H9 (cell line): Measurements from ENCODE around the gene SIRT7. TPM values are rescaled to one million over a fixed set of nuclear protein-coding genes. Genes with fewer than 3 reads are reported as not detected.

Experiments used
- DNase-seq: peaks from one replicate; pipeline ENCODE4 v3.0.0-alpha.2; 2017
- H2AFZ ChIP-seq: one replicate; pipeline ENCODE4 v1.6.1; 2013; ENCODE audit warnings: mild to moderate bottlenecking, low read length, control low read depth, moderate library complexity
- H2AK5ac ChIP-seq: 2 replicates; pipeline ENCODE4 v1.6.1; 2013; ENCODE audit warnings: low read length, control low read depth, mixed read lengths; ENCODE audit not compliant: insufficient read length
- H2BK120ac ChIP-seq: one replicate; pipeline ENCODE4 v1.6.1; 2013; ENCODE audit warnings: low read depth, mild to moderate bottlenecking, low read length, control low read depth, inconsistent platforms; ENCODE audit not compliant: poor library complexity, severe bottlenecking
- H2BK12ac ChIP-seq: 2 replicates; pipeline ENCODE4 v1.6.1; 2013; ENCODE audit warnings: low read length, control low read depth, mixed read lengths, low read depth; ENCODE audit not compliant: insufficient read length
- H2BK15ac ChIP-seq: 2 replicates; pipeline ENCODE4 v1.6.1; 2013; ENCODE audit warnings: low read depth, low read length, control low read depth
- H2BK20ac ChIP-seq: one replicate; pipeline ENCODE4 v1.6.1; 2013; ENCODE audit warnings: low read depth, mild to moderate bottlenecking, low read length, control low read depth, inconsistent platforms; ENCODE audit not compliant: poor library complexity, severe bottlenecking
- H2BK5ac ChIP-seq: 2 replicates; pipeline ENCODE4 v1.6.1; 2013; ENCODE audit warnings: low read length, control low read depth, mixed read lengths; ENCODE audit not compliant: insufficient read length
- H3K14ac ChIP-seq: 2 replicates; pipeline ENCODE4 v1.6.1; 2013; ENCODE audit warnings: low read length, control low read depth; ENCODE audit not compliant: insufficient read depth
- H3K18ac ChIP-seq: 2 replicates; pipeline ENCODE4 v1.6.1; 2013; ENCODE audit warnings: low read depth, mild to moderate bottlenecking, mixed read lengths, low read length, control low read depth; ENCODE audit not compliant: insufficient read length
- H3K23ac ChIP-seq: 2 replicates; pipeline ENCODE4 v1.6.1; 2013; ENCODE audit warnings: low read length, control low read depth, mixed read lengths, low read depth; ENCODE audit not compliant: insufficient read length
- H3K23me2 ChIP-seq: 2 replicates; pipeline ENCODE4 v1.6.1; 2013; ENCODE audit warnings: low read depth, mild to moderate bottlenecking, mixed read lengths, low read length, control low read depth; ENCODE audit not compliant: insufficient read length, poor library complexity, severe bottlenecking
- H3K27ac ChIP-seq: 2 replicates; pipeline ENCODE4 v1.5.1; 2013; ENCODE audit warnings: low read length, control low read depth, mixed read lengths, low read depth; ENCODE audit not compliant: insufficient read length
- H3K27me3 ChIP-seq: 2 replicates; pipeline ENCODE4 v1.6.1; 2013; ENCODE audit warnings: low read length, control low read depth, inconsistent platforms; ENCODE audit not compliant: insufficient read depth
- H3K4ac ChIP-seq: 2 replicates; pipeline ENCODE4 v1.6.1; 2013; ENCODE audit warnings: low read depth, mild to moderate bottlenecking, control low read depth, inconsistent platforms, low read length, moderate library complexity
- H3K4me1 ChIP-seq: 2 replicates; pipeline ENCODE4 v1.6.1; 2013; ENCODE audit warnings: low read length, control low read depth, inconsistent platforms; ENCODE audit not compliant: insufficient read depth
- H3K4me2 ChIP-seq: 2 replicates; pipeline ENCODE4 v1.6.1; 2013; ENCODE audit warnings: low read length, control low read depth, mixed read lengths; ENCODE audit not compliant: insufficient read length, insufficient read depth
- H3K56ac ChIP-seq: 2 replicates; pipeline ENCODE4 v1.6.1; 2013; ENCODE audit warnings: low read depth, mild to moderate bottlenecking, mixed read lengths, low read length, control low read depth; ENCODE audit not compliant: insufficient read length
- H3K79me1 ChIP-seq: 2 replicates; pipeline ENCODE4 v1.6.1; 2013; ENCODE audit warnings: low read depth, mild to moderate bottlenecking, moderate library complexity, low read length, control low read depth, inconsistent platforms; ENCODE audit not compliant: insufficient read depth, poor library complexity, severe bottlenecking
- H3K79me2 ChIP-seq: 2 replicates; pipeline ENCODE4 v1.6.1; 2013; ENCODE audit warnings: low read length, control low read depth, inconsistent platforms; ENCODE audit not compliant: insufficient read depth
- H3K9ac ChIP-seq: 2 replicates; pipeline ENCODE4 v1.6.1; 2013; ENCODE audit warnings: low read length, control low read depth, mixed read lengths; ENCODE audit not compliant: insufficient read length; ENCODE audit errors: extremely low read depth
- H3K9me3 ChIP-seq: one replicate; pipeline ENCODE4 v1.6.1; 2013; ENCODE audit warnings: low read depth, low read length, inconsistent platforms; ENCODE audit not compliant: control insufficient read depth
- H3T11ph ChIP-seq: one replicate; pipeline ENCODE4 v1.6.1; 2013; ENCODE audit warnings: mild to moderate bottlenecking, low read length, control low read depth, inconsistent platforms
- H4K20me1 ChIP-seq: one replicate; pipeline ENCODE4 v1.6.1; 2013; ENCODE audit not compliant: control insufficient read depth, insufficient read length, insufficient read depth
- H4K5ac ChIP-seq: 2 replicates; pipeline ENCODE4 v1.6.1; 2013; ENCODE audit warnings: low read depth, mild to moderate bottlenecking, mixed read lengths, low read length, control low read depth; ENCODE audit not compliant: insufficient read length
- H4K8ac ChIP-seq: replicated peaks from 2 replicates; pipeline ENCODE4 v1.6.1; 2013; ENCODE audit warnings: low read length, control low read depth, mixed read lengths, low read depth; ENCODE audit not compliant: insufficient read length
- H4K91ac ChIP-seq: 2 replicates; pipeline ENCODE4 v1.6.1; 2013; ENCODE audit warnings: low read depth, mild to moderate bottlenecking, moderate library complexity, mixed read lengths, low read length, control low read depth; ENCODE audit not compliant: insufficient read length
- H3K27ac Mint-ChIP-seq, 3 experiments: 2 replicates in 2 of 3; 3 replicates in 1 of 3; pipeline ENCODE4 v1.8.0; 2020 to 2021; ENCODE audit warnings: mixed read lengths in 3 of 3, mild to moderate bottlenecking in 1 of 3, moderate library complexity in 1 of 3
- H3K27me3 Mint-ChIP-seq: 2 replicates; pipeline ENCODE4 v1.8.0; 2021; ENCODE audit warnings: low read depth, mild to moderate bottlenecking, moderate library complexity, mixed read lengths
- H3K36me3 Mint-ChIP-seq, 3 experiments: 2 replicates in 2 of 3; 3 replicates in 1 of 3; pipeline ENCODE4 v1.8.0; 2020 to 2021; ENCODE audit warnings: low read depth in 3 of 3, mixed read lengths in 3 of 3; ENCODE audit not compliant: insufficient read depth in 1 of 3
- H3K4me1 Mint-ChIP-seq, 2 experiments: 2 replicates each; pipeline ENCODE4 v1.8.0; 2020; ENCODE audit warnings: mixed read lengths in 2 of 2
- H3K4me3 Mint-ChIP-seq, 2 experiments: 2 replicates in 1 of 2; 3 replicates in 1 of 2; pipeline ENCODE4 v1.8.0; 2020 to 2021; ENCODE audit warnings: mild to moderate bottlenecking in 2 of 2, mixed read lengths in 2 of 2, moderate library complexity in 1 of 2
- H3K9me3 Mint-ChIP-seq, 2 experiments: 2 replicates in 1 of 2; 3 replicates in 1 of 2; pipeline ENCODE4 v1.8.0; 2020; ENCODE audit warnings: mild to moderate bottlenecking in 2 of 2, mixed read lengths in 2 of 2, moderate library complexity in 1 of 2
- CTCF ChIP-seq: fragments of 200-600 bp; sonication (generic); conservative IDR thresholded peaks from 3 replicates; pipeline ENCODE4 v1.8.0; 2021; ENCODE audit warnings: antibody characterized with exemption, mild to moderate bottlenecking
- WGBS: extraction: QIAGEN DNeasy Blood & Tissue Kit; methylation state at CpG from one replicate; pipeline ENCODE4 v1.1.7; 2013; ENCODE audit warnings: missing lambda C conversion rate, low lambda C conversion rate, mixed read lengths; ENCODE audit not compliant: insufficient read length; ENCODE audit errors: extremely low coverage; 5-methylcytosine and 5-hydroxymethylcytosine counted together
- total RNA-seq: library from RNA; stranded (reverse); gene quantifications from 2 replicates; pipeline ENCODE4 v1.2.1, GENCODE V29; 2021

SIRT7 gene
- total RNA-seq, 1 experiment from 2014 or later, result 29.7 TPM

- no CpG with 5 or more reads among the region's 5 CpGs for WGBS
Measured at GRCh38 chr17:81884968-81885367, 33.0 kb downstream of the SIRT7 start.

More at GRCh38 chr17:81884968-81885367, 33.0 kb downstream of the SIRT7 start:
- Mint-ChIP-seq H3K36me3 (peaks cover 52 to 88% (median 75%) of the 10 kb centered on the region in 3 experiments), H3K9me3 (no peaks in the 10 kb centered on the region), H3K4me3 (no peak overlapping the region), H3K4me1 (peaks cover 3 to 6% of the 10 kb centered on the region in 2 experiments; a peak in 3 of 4 replicates), H3K27ac (no peak overlapping the region), H3K27me3 (0 out of 2 replicates have a peak, but pooled peaks cover 1% of the 10 kb centered on the region)
- Histone ChIP-seq H3K27me3 (no peaks in the 10 kb centered on the region), H3K23ac (no peak overlapping the region), H3K9me3 (no peaks in the 10 kb centered on the region), H2BK5ac (no peak overlapping the region), H3K27ac (no peak overlapping the region), H3K4me2 (no peak overlapping the region), H3K4me1 (no peaks in the 10 kb centered on the region), H3K9ac (no peak overlapping the region), H3K4ac (no peak overlapping the region), H4K8ac (no peak overlapping the region), H3K18ac (no peak overlapping the region), H4K20me1 (no peaks in the 10 kb centered on the region), H3K56ac (no peak overlapping the region), H4K91ac (no peak overlapping the region), H2BK15ac (no peak overlapping the region), H4K5ac (no peak overlapping the region), H3K79me1 (peaks cover 14% of the 10 kb centered on the region), H2BK120ac (no peak overlapping the region), H2AK5ac (no peak overlapping the region), H2AFZ (no peak overlapping the region), H3K14ac (no peak overlapping the region), H3K79me2 (peaks cover 7% of the 10 kb centered on the region; the same call in 1 of the 2 replicates), H2BK12ac (no peak overlapping the region), H2BK20ac (no peak overlapping the region), H3K23me2 (no peaks in the 10 kb centered on the region), H3T11ph (no peak overlapping the region)
- no peak for TF ChIP-seq CTCF
- DNase-seq, result no peak
